ENCODE measurements around the gene TIGD6.
A peak's percentile ranks its signal among the peaks of the same experiment; 100 is the strongest.
"Not testable (repeated sequence)": the region's sequence is repeated elsewhere in the genome, so short reads cannot be mapped to it uniquely, and the experiment has no call there.

Gene TIGD6

DNA sequence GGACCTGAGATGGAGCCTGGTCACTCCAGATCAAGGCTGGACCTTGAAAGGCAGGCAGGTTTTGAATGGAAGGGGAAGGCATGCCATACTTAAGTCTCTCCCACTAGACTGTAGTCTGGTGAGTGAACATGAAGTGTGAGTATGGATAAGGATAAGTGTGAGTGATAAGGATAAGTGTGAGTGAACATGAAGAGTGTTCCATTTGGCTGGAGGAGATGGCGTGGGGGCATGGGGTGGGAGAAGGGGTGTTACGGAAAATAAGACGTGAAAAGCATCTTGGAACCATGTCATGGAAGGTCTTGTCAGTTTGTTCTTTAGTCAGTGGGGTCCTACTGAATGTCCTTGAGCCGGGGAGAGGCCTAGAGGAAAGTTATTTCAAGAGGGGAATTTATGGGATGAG is 32.9 kb upstream of the TIGD6 start:
- no peaks in the 10 kb centered on the region for H3K9me3 ChIP-seq (ENCODE audit: control insufficient read depth, insufficient read depth, low read depth, low read length)
- ChIA-PET POLR2A (interaction anchor here (1.9 kb wide), 1 partner anchor 33 kb away, joined by 6 read pairs; the partner anchor contains the start of genes HMGXB3 and TIGD6), CTCF (no interaction called here)
- H3K36me3 ChIP-seq (ENCODE audit: control insufficient read depth in 2 of 2, insufficient read depth in 1 of 2, low read length in 2 of 2): peaks cover 58 to 98% of the 10 kb centered on the region in 2 experiments
- no peaks in the 10 kb centered on the region for H3K4me1 ChIP-seq (ENCODE audit: control insufficient read depth, insufficient read depth, low read length)
- no peak overlapping the region for H3K4me3 ChIP-seq (ENCODE audit: low read depth, low read length)
- H3K27ac ChIP-seq (ENCODE audit: extremely low read depth, low read depth, low read length): no peak overlapping the region
- TF ChIP-seq, protein P1, sequence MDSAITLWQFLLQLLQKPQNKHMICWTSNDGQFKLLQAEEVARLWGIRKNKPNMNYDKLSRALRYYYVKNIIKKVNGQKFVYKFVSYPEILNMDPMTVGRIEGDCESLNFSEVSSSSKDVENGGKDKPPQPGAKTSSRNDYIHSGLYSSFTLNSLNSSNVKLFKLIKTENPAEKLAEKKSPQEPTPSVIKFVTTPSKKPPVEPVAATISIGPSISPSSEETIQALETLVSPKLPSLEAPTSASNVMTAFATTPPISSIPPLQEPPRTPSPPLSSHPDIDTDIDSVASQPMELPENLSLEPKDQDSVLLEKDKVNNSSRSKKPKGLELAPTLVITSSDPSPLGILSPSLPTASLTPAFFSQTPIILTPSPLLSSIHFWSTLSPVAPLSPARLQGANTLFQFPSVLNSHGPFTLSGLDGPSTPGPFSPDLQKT (IDR thresholded peaks at IDR 0.05; ENCODE audit: borderline replicate concordance, low read depth, low read length): no peak
- TF ChIP-seq PRDM1 (tag by site-specific recombination; IDR thresholded peaks at IDR 0.05): peak; percentile 80

DNA sequence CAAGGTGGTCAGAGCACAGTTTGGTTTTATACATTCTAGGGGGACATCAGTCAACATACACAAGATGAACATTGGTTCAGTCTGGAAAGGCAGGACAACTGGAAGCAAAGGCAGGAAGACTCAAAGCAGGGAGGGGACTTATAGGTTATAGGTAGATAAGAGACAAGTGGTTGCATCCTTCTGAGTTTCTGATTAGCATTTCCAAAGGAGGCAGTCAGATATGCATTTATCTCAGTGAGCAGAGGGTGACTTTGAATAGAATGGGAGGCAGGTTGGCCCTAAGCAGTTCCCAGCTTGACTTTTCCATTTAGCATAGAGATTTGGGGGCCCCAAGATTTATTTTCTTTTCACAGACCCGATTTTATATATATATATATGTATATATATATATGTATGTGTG is 27.6 kb upstream of the TIGD6 start:
- POLR2A ChIA-PET; H3K27ac ChIP-seq (ENCODE audit: extremely low read depth, low read depth, low read length); H3K9me3 ChIP-seq (ENCODE audit: control insufficient read depth, insufficient read depth, low read depth, low read length); H3K4me1 ChIP-seq (ENCODE audit: control insufficient read depth, insufficient read depth, low read length); H3K4me3 ChIP-seq (ENCODE audit: low read depth, low read length): not testable (repeated sequence)
- peaks cover 59 to 93% of the 10 kb centered on the region in 2 experiments for H3K36me3 ChIP-seq (ENCODE audit: control insufficient read depth in 2 of 2, insufficient read depth in 1 of 2, low read length in 2 of 2)
- CTCF ChIA-PET: interaction anchor here (1.4 kb wide), 1 partner anchor 28 kb away, joined by 5 read pairs; the partner anchor contains the start of genes HMGXB3 and TIGD6

DNA sequence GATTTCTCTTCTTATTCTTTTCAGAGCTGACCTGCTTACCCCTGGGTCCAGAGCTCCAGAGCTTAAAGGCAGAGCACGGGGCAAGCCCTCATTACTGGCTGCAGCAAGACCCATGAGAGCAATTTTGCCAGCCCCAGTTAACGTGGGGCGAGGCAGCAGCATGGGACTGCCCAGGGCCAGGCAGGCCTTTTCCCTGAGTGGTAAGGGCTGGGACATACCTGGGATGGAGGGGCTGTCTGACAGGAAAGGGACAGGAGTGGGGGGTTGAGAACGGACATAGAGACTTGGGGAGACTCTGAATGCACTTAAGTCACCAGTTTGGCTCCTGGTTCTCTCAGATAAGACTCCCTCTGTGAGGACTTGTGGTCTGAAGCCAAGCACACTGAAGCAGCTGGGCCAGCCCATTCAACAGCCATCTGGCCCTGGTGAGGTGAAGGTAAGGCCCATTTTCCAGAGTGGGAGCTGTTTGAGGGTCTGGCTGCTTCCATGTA is 26.3 kb upstream of the TIGD6 start:
- CTCF ChIA-PET: interaction anchor here (0.6 kb wide), 1 partner anchor 138 kb away, joined by 4 read pairs; no protein-coding TSS in a partner anchor
- peaks cover 60 to 93% of the 10 kb centered on the region in 2 experiments for H3K36me3 ChIP-seq (ENCODE audit: control insufficient read depth in 2 of 2, insufficient read depth in 1 of 2, low read length in 2 of 2)
- POLR2A ChIA-PET: no interaction called here

DNA sequence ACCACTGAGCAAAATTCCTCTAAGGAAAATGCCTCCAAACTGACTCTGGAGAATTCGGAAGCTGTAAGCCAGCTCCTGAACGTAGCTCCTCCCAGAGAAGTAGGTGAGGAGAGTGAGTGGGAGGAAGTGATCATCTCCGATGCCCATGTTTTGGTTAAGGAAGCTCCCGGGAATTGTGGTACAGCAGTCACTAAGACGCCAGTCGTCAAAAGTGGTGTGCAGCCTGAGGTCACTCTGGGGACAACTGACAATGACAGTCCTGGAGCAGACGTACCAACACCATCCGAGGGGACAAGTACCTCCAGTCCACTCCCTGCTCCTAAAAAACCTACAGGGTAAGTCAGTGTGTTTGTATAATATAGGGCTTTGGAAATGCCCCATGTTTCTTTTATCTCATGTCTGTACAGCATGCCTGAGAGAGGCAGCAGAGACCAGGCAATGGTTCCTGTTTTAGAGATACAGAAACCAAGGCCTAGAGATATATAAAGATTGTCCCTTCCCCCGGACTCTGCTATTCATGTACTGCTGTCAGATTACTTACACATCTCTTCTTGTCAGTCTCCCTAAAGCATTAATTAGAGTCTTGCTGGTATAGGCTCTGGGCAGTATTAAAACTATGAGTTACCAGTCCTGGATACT is 24.0 kb upstream of the TIGD6 start:
- Histone ChIP-seq H3K27ac (ENCODE audit: extremely low read depth, low read depth, low read length) (no peak overlapping the region), H3K4me3 (ENCODE audit: low read depth, low read length) (no peak overlapping the region), H3K9me3 (ENCODE audit: control insufficient read depth, insufficient read depth, low read depth, low read length) (no peaks in the 10 kb centered on the region), H3K4me1 (ENCODE audit: control insufficient read depth, insufficient read depth, low read length) (no peaks in the 10 kb centered on the region), H3K36me3 (ENCODE audit: control insufficient read depth in 2 of 2, insufficient read depth in 1 of 2, low read length in 2 of 2) (peaks cover 67 to 94% of the 10 kb centered on the region in 2 experiments)
- TF ChIP-seq, protein P2, sequence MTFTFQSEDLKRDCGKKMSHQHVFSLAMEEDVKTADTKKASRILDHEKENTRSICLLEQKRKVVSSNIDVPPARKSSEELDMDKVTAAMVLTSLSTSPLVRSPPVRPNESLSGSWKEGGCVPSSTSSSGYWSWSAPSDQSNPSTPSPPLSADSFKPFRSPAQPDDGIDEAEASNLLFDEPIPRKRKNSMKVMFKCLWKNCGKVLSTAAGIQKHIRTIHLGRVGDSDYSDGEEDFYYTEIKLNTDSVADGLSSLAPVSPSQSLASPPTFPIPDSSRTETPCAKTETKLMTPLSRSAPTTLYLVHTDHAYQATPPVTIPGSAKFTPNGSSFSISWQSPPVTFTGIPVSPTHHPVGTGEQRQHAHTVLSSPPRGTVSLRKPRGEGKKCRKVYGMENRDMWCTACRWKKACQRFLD (tag by site-specific recombination; IDR thresholded peaks at IDR 0.05): no peak
- TF ChIP-seq ZNF624 (tag by site-specific recombination; IDR thresholded peaks at IDR 0.05): no peak
- TF ChIP-seq ZNF561 (tag by site-specific recombination; IDR thresholded peaks at IDR 0.05; ENCODE audit: borderline replicate concordance): no peak
- ChIA-PET CTCF (no interaction called here), POLR2A (no interaction called here)

More for the DNA sequence above, 26.3 kb upstream of the TIGD6 start:
- H3K9me3 ChIP-seq (ENCODE audit: control insufficient read depth, insufficient read depth, low read depth, low read length): no peaks in the 10 kb centered on the region
- H3K4me1 ChIP-seq (ENCODE audit: control insufficient read depth, insufficient read depth, low read length): no peaks in the 10 kb centered on the region
- H3K27ac ChIP-seq (ENCODE audit: extremely low read depth, low read depth, low read length): no peak overlapping the region
- TF ChIP-seq ZXDB (tag by site-specific recombination; IDR thresholded peaks at IDR 0.05): no peak
- no peak for TF ChIP-seq REPIN1 (tag by site-specific recombination; IDR thresholded peaks at IDR 0.05; ENCODE audit: low read depth)
- no peak for TF ChIP-seq RBAK (tag by site-specific recombination; IDR thresholded peaks at IDR 0.05)
- TF ChIP-seq ZNF114 (tag by site-specific recombination; IDR thresholded peaks at IDR 0.05): no peak
- TF ChIP-seq, protein P3, sequence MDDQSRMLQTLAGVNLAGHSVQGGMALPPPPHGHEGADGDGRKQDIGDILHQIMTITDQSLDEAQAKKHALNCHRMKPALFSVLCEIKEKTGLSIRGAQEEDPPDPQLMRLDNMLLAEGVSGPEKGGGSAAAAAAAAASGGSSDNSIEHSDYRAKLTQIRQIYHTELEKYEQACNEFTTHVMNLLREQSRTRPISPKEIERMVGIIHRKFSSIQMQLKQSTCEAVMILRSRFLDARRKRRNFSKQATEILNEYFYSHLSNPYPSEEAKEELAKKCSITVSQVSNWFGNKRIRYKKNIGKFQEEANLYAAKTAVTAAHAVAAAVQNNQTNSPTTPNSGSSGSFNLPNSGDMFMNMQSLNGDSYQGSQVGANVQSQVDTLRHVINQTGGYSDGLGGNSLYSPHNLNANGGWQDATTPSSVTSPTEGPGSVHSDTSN (CRISPR knock-in tag; IDR thresholded peaks at IDR 0.05): no peak
- no peak for TF ChIP-seq ZNF292 (tag by site-specific recombination; IDR thresholded peaks at IDR 0.05; ENCODE audit: borderline replicate concordance, low read depth)
- no peak for TF ChIP-seq ZNF585B (tag by site-specific recombination; IDR thresholded peaks at IDR 0.05)
- TF ChIP-seq ZBTB20 (tag by site-specific recombination; IDR thresholded peaks at IDR 0.05): no peak
- TF ChIP-seq, protein P4, sequence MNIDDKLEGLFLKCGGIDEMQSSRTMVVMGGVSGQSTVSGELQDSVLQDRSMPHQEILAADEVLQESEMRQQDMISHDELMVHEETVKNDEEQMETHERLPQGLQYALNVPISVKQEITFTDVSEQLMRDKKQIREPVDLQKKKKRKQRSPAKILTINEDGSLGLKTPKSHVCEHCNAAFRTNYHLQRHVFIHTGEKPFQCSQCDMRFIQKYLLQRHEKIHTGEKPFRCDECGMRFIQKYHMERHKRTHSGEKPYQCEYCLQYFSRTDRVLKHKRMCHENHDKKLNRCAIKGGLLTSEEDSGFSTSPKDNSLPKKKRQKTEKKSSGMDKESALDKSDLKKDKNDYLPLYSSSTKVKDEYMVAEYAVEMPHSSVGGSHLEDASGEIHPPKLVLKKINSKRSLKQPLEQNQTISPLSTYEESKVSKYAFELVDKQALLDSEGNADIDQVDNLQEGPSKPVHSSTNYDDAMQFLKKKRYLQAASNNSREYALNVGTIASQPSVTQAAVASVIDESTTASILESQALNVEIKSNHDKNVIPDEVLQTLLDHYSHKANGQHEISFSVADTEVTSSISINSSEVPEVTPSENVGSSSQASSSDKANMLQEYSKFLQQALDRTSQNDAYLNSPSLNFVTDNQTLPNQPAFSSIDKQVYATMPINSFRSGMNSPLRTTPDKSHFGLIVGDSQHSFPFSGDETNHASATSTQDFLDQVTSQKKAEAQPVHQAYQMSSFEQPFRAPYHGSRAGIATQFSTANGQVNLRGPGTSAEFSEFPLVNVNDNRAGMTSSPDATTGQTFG (tag by site-specific recombination; IDR thresholded peaks at IDR 0.05; ENCODE audit: borderline replicate concordance): no peak
- no peak for TF ChIP-seq ZNF501 (tag by site-specific recombination; IDR thresholded peaks at IDR 0.05)
- TF ChIP-seq ZNF138 (tag by site-specific recombination; IDR thresholded peaks at IDR 0.05; ENCODE audit: borderline replicate concordance): no peak
- no peak for TF ChIP-seq ZNF664 (tag by site-specific recombination; IDR thresholded peaks at IDR 0.05)
- TF ChIP-seq ZNF23 (tag by site-specific recombination; IDR thresholded peaks at IDR 0.05; ENCODE audit: borderline replicate concordance): no peak
- no peak for TF ChIP-seq ZFP69B (tag by site-specific recombination; IDR thresholded peaks at IDR 0.05)
- TF ChIP-seq ZFP3 (tag by site-specific recombination; IDR thresholded peaks at IDR 0.05; ENCODE audit: low read depth): no peak
- no peak for TF ChIP-seq ZNF555 (tag by site-specific recombination; conservative IDR thresholded peaks at IDR 0.05)
- H3K4me3 ChIP-seq (ENCODE audit: low read depth, low read length): no peak overlapping the region
